H1 (cell line): ENCODE measurements around the gene CCDC110. TPM values are rescaled to one million over a fixed set of nuclear protein-coding genes. Genes with fewer than 3 reads are reported as not detected.

Experiments
- CTCF ChIA-PET: fragments of 300-600 bp; sonication (Branson Sonifier 250); formaldehyde crosslinking; loops from one replicate; lab custom pipeline; 2021; ENCODE audit not compliant: partially characterized antibody; lab: Charles Lee
- POLR2A ChIA-PET: fragments of 300-600 bp; sonication (Branson Sonifier 250); formaldehyde crosslinking; loops from one replicate; lab custom pipeline; 2021; ENCODE audit warnings: inconsistent platforms; ENCODE audit not compliant: partially characterized antibody; lab: Charles Lee
- DNase-seq, 2 experiments: peaks; one replicate each; pipeline versions ENCODE4 v3.0.0 to v3.0.0-alpha.2; 2010 to 2022; ENCODE audit warnings: low spot score in 2 of 2, low read depth in 1 of 2, mixed read lengths in 1 of 2
- FAIRE-seq: peaks from 2 replicates; lab custom pipeline; 2011; peaks lifted over from hg19 to GRCh38; lab: Jason Lieb, UNC
- H2AFZ ChIP-seq: 2 replicates; pipeline ENCODE4 v1.8.1; 2012; ENCODE audit warnings: low read length, inconsistent platforms
- H2AK5ac ChIP-seq: 2 replicates; pipeline ENCODE4 v1.6.1; 2013; ENCODE audit warnings: low read depth, low read length
- H2BK120ac ChIP-seq: replicated peaks from 2 replicates; pipeline ENCODE3; 2013; ENCODE audit warnings: low read depth, low read length, inconsistent platforms
- H2BK12ac ChIP-seq: 2 replicates; pipeline ENCODE4 v1.6.1; 2013; ENCODE audit warnings: low read depth, low read length
- H2BK15ac ChIP-seq: 2 replicates; pipeline ENCODE4 v1.6.1; 2013; ENCODE audit warnings: low read length
- H2BK20ac ChIP-seq: 2 replicates; pipeline ENCODE4 v1.6.1; 2013; ENCODE audit warnings: low read length
- H2BK5ac ChIP-seq: 2 replicates; pipeline ENCODE4 v1.6.1; 2013; ENCODE audit warnings: low read depth, low read length
- H3K14ac ChIP-seq: 2 replicates; pipeline ENCODE4 v1.6.1; 2013; ENCODE audit warnings: inconsistent platforms; ENCODE audit not compliant: insufficient read length
- H3K18ac ChIP-seq: 2 replicates; pipeline ENCODE4 v1.6.1; 2013; ENCODE audit warnings: low read length; ENCODE audit errors: extremely low read depth
- H3K23ac ChIP-seq: 2 replicates; pipeline ENCODE4 v1.6.1; 2013; ENCODE audit warnings: inconsistent platforms; ENCODE audit not compliant: insufficient read length
- H3K23me2 ChIP-seq: 2 replicates; pipeline ENCODE4 v1.6.1; 2013; ENCODE audit warnings: low read depth, low read length
- H3K27ac ChIP-seq: 2 replicates; pipeline ENCODE4 v1.6.1; 2011; ENCODE audit warnings: low read depth, low read length, inconsistent platforms
- H3K27me3 ChIP-seq, 4 experiments: replicated peaks in 1 of 4; 1 replicate in 1 of 4; 2 replicates in 3 of 4; pipeline versions ENCODE4 v1.6.1 to v1.8.1; 2011 to 2013; ENCODE audit warnings: low read length in 3 of 4, mild to moderate bottlenecking in 3 of 4, inconsistent platforms in 2 of 4, mixed read lengths in 2 of 4, moderate library complexity in 1 of 4; ENCODE audit not compliant: control insufficient read depth in 3 of 4, insufficient read depth in 3 of 4; ENCODE audit errors: extremely low read depth in 1 of 4
- H3K36me3 ChIP-seq, 4 experiments: 2 replicates each; pipeline versions ENCODE4 v1.6.1 to v1.8.1; 2011 to 2013; ENCODE audit warnings: mild to moderate bottlenecking in 4 of 4, low read length in 3 of 4, moderate library complexity in 2 of 4, control low read depth in 1 of 4, inconsistent platforms in 1 of 4; ENCODE audit not compliant: insufficient read depth in 4 of 4, control insufficient read depth in 2 of 4
- H3K4ac ChIP-seq: replicated peaks from 2 replicates; pipeline ENCODE3; 2013; ENCODE audit warnings: low read length, low read depth, mixed read lengths, inconsistent platforms; ENCODE audit not compliant: insufficient read length
- H3K4me1 ChIP-seq, 4 experiments: replicated peaks in 1 of 4; 1 replicate in 1 of 4; 2 replicates in 3 of 4; pipeline versions ENCODE4 v1.6.1 to v1.8.1; 2011 to 2013; ENCODE audit warnings: low read length in 3 of 4, inconsistent platforms in 2 of 4, mixed read lengths in 1 of 4; ENCODE audit not compliant: insufficient read depth in 4 of 4, control insufficient read depth in 3 of 4
- H3K4me2 ChIP-seq, 2 experiments: 2 replicates each; pipeline versions ENCODE4 v1.6.1 to v1.8.1; 2011 to 2013; ENCODE audit warnings: low read depth in 2 of 2, low read length in 2 of 2, control low read depth in 1 of 2, inconsistent platforms in 1 of 2, mild to moderate bottlenecking in 1 of 2; ENCODE audit not compliant: insufficient read depth in 1 of 2
- H3K4me3 ChIP-seq, 4 experiments: fragments of 200-600, 300-600 bp in 1 of 4; sonication (generic), shearing (Covaris generic), sonication (Bioruptor Twin) in 1 of 4; 2 replicates each; pipeline versions ENCODE4 v1.5.1 to v1.8.1; 2011 to 2016; ENCODE audit warnings: low read length in 4 of 4, low read depth in 3 of 4, control low read depth in 2 of 4, inconsistent platforms in 2 of 4, mild to moderate bottlenecking in 2 of 4, mixed read lengths in 1 of 4, moderate library complexity in 1 of 4; ENCODE audit not compliant: insufficient read depth in 2 of 4; ENCODE audit errors: extremely low read depth in 1 of 4
- H3K56ac ChIP-seq: replicated peaks from 2 replicates; pipeline ENCODE3; 2013; ENCODE audit warnings: low read depth, mild to moderate bottlenecking, mixed read lengths, low read length, inconsistent platforms; ENCODE audit not compliant: insufficient read length
- H3K79me1 ChIP-seq: 2 replicates; pipeline ENCODE4 v1.6.1; 2013; ENCODE audit warnings: low read depth, low read length, control low read depth
- H3K79me2 ChIP-seq, 2 experiments: 2 replicates each; pipeline versions ENCODE4 v1.6.1 to v1.8.1; 2012 to 2013; ENCODE audit warnings: low read length in 2 of 2, mild to moderate bottlenecking in 2 of 2, inconsistent platforms in 1 of 2; ENCODE audit not compliant: insufficient read depth in 2 of 2, control insufficient read depth in 1 of 2
- H3K9ac ChIP-seq, 4 experiments: replicated peaks in 1 of 4; 1 replicate in 1 of 4; 2 replicates in 3 of 4; pipeline versions ENCODE4 v1.6.1 to v1.8.1; 2011 to 2013; ENCODE audit warnings: low read depth in 3 of 4, low read length in 3 of 4, control low read depth in 2 of 4, mild to moderate bottlenecking in 2 of 4, moderate library complexity in 2 of 4, inconsistent platforms in 1 of 4; ENCODE audit errors: extremely low read depth in 1 of 4
- H3K9me3 ChIP-seq, 2 experiments: 2 replicates each; pipeline versions ENCODE4 v1.6.1 to v1.8.1; 2012 to 2013; ENCODE audit warnings: mild to moderate bottlenecking in 2 of 2, moderate library complexity in 2 of 2, control low read depth in 1 of 2, inconsistent platforms in 1 of 2, low read depth in 1 of 2, low read length in 1 of 2, mixed read lengths in 1 of 2; ENCODE audit not compliant: insufficient read depth in 2 of 2
- H4K20me1 ChIP-seq, 2 experiments: replicated peaks in 1 of 2; 2 replicates each; pipeline versions ENCODE3 to v1.8.1; 2011 to 2013; ENCODE audit warnings: inconsistent platforms in 2 of 2, low read length in 2 of 2, mild to moderate bottlenecking in 1 of 2; ENCODE audit not compliant: insufficient read depth in 2 of 2, control insufficient read depth in 1 of 2
- H4K5ac ChIP-seq: 2 replicates; pipeline ENCODE4 v1.6.1; 2013; ENCODE audit warnings: low read length, low read depth, mixed read lengths, inconsistent platforms; ENCODE audit not compliant: insufficient read length
- H4K8ac ChIP-seq: 2 replicates; pipeline ENCODE4 v1.8.0; 2013; ENCODE audit warnings: mild to moderate bottlenecking, moderate library complexity, low read length, inconsistent platforms; ENCODE audit not compliant: insufficient read depth; ENCODE audit errors: extremely low read depth
- H4K91ac ChIP-seq: replicated peaks from 2 replicates; pipeline ENCODE3; 2013; ENCODE audit warnings: low read length, mixed read lengths, inconsistent platforms; ENCODE audit not compliant: insufficient read length
- ASH2L ChIP-seq: fragments of 200-600, 300-600 bp; sonication (generic); IDR thresholded peaks from one replicate; pipeline ENCODE4 v1.7.1; 2017; ENCODE audit warnings: low read length
- ATF2 ChIP-seq: IDR thresholded peaks from 2 replicates; pipeline ENCODE4 v1.6.1; 2012; ENCODE audit warnings: low read length, inconsistent platforms
- BRCA1 ChIP-seq: IDR thresholded peaks from 2 replicates; pipeline ENCODE4 v1.6.1; 2012; ENCODE audit warnings: low read depth, low read length, improper control_type of control experiment
- CBX8 ChIP-seq: fragments of 300-800, 300-1000 bp; sonication (generic); IDR thresholded peaks from 2 replicates; pipeline ENCODE4 v1.7.1; 2016; ENCODE audit warnings: low read depth, low read length, borderline replicate concordance
- E2F6 ChIP-seq: IDR thresholded peaks from 2 replicates; pipeline ENCODE4 v1.6.1; 2012; ENCODE audit warnings: inconsistent platforms
- EGR1 ChIP-seq: IDR thresholded peaks from 2 replicates; pipeline ENCODE4 v1.6.1; 2011; ENCODE audit warnings: low read depth, low read length, borderline replicate concordance
- EP300 ChIP-seq, 2 experiments: IDR thresholded peaks; 1 replicate in 1 of 2; 2 replicates in 1 of 2; pipeline ENCODE4 v1.6.1; 2011 to 2012; ENCODE audit warnings: low read depth in 2 of 2, low read length in 2 of 2, mild to moderate bottlenecking in 2 of 2, borderline replicate concordance in 1 of 2, inconsistent platforms in 1 of 2, moderate library complexity in 1 of 2
- HDAC6 ChIP-seq: IDR thresholded peaks from one replicate; pipeline ENCODE4 v1.7.1; 2012; ENCODE audit warnings: low read depth, mild to moderate bottlenecking, inconsistent platforms, low read length, moderate library complexity
- MAFK ChIP-seq: IDR thresholded peaks from 2 replicates; pipeline ENCODE4 v1.6.1; 2012; ENCODE audit warnings: low read depth, mild to moderate bottlenecking, improper control_type of control experiment, low read length
- NRF1 ChIP-seq: IDR thresholded peaks from 2 replicates; pipeline ENCODE4 v1.6.1; 2011; ENCODE audit warnings: mild to moderate bottlenecking, low read depth, low read length, improper control_type of control experiment
- SIRT6 ChIP-seq: IDR thresholded peaks from one replicate; pipeline ENCODE4 v1.7.1; 2012; ENCODE audit warnings: low read length, inconsistent platforms
- SP4 ChIP-seq: IDR thresholded peaks from 2 replicates; pipeline ENCODE4 v1.6.1; 2012; ENCODE audit warnings: low read length, inconsistent platforms
- SRF ChIP-seq: IDR thresholded peaks from 2 replicates; pipeline ENCODE4 v1.6.1; 2011; ENCODE audit warnings: mild to moderate bottlenecking, low read depth, low read length, moderate library complexity
- WGBS, 2 experiments: shearing (Covaris generic) in 1 of 2; methylation state at CpG; one replicate each; pipeline versions ENCODE4 v1.1.6 to v1.1.7; 2013 to 2015; ENCODE audit warnings: low lambda C conversion rate in 2 of 2, mixed read lengths in 2 of 2, inconsistent platforms in 1 of 2, low coverage in 1 of 2, missing lambda C conversion rate in 1 of 2; ENCODE audit not compliant: insufficient replicate concordance in 2 of 2, insufficient coverage in 1 of 2, insufficient read length in 1 of 2; ENCODE audit errors: extremely low coverage in 1 of 2, missing lambda C conversion rate in 1 of 2; 5-methylcytosine and 5-hydroxymethylcytosine counted together
- polyA plus RNA-seq, 7 experiments: library from polyadenylated mRNA; depleted of rRNA in 3 of 7; stranded (reverse) in 5 of 7; unstranded in 2 of 7; fragments of >200 nt in 5 of 7; fragments of 200-250 nt in 2 of 7; gene quantifications; 1 replicate in 5 of 7; 2 replicates in 1 of 7; 4 replicates in 1 of 7; pipeline versions ENCODE4 v1.2.1 to v1.2.3, GENCODE V29; 2011 to 2013; ENCODE audit warnings: missing spikeins in 2 of 7, mixed read lengths in 2 of 7
- total RNA-seq: library from RNA; stranded (reverse); fragmentation: NEBNext Ultra II Directional; extraction: Animal tissue kit (Norgen Biotek cat#: 25700); gene quantifications from 2 replicates; pipeline ENCODE4 v1.2.1, GENCODE V29; 2021

The CCDC110 gene
- total and polyA plus RNA-seq, 2 of the 8 experiments (the other 6 are each of a cell fraction or from before 2014, with no cell fraction given): 0.33 to 3.1 TPM

GRCh38 chr4:185456131-185456530 is 15.4 kb downstream of the CCDC110 start:
- H3K18ac ChIP-seq: no peak overlapping the region
- ChIA-PET CTCF (interaction anchor here (0.6 to 1.3 kb wide), 2 partner anchors 9 to 171 kb away, joined by 3 read pairs; no protein-coding TSS in a partner anchor), POLR2A (no interaction called here)
- no peak overlapping the region for H3K27ac ChIP-seq
- no peak overlapping the region for H2BK15ac ChIP-seq
- no peak overlapping the region for H3K4me2 ChIP-seq
- H3K27me3 ChIP-seq: no peaks in the 10 kb centered on the region
- H2BK120ac ChIP-seq: no peak overlapping the region
- TF ChIP-seq ASH2L: no peak
- TF ChIP-seq BRCA1: no peak
- no peak for TF ChIP-seq NRF1
- TF ChIP-seq CBX8: no peak
- TF ChIP-seq EGR1: no peak
- no peak for TF ChIP-seq HDAC6
- no peak for TF ChIP-seq SIRT6
- TF ChIP-seq EP300 (IDR thresholded peaks at IDR 0.05; ENCODE audit: borderline replicate concordance in 1 of 2, low read depth in 2 of 2, low read length in 2 of 2): no peak
- no peak for TF ChIP-seq SP4
- TF ChIP-seq E2F6: no peak
- TF ChIP-seq MAFK: no peak
- TF ChIP-seq SRF: no peak
- no peak for TF ChIP-seq ATF2
- 68% methylated on average over 2 of the region's 2 CpGs; no CpG with 5 or more reads in 1 of the 2 experiments for WGBS, 2 experiments
- H3K4ac ChIP-seq: no peak overlapping the region
- H2BK12ac ChIP-seq: no peak overlapping the region
- H3K9me3 ChIP-seq: no peaks in the 10 kb centered on the region
- no peak overlapping the region for H2AFZ ChIP-seq
- no peak overlapping the region for H4K91ac ChIP-seq
- DNase-seq (no peak), FAIRE-seq (no peak)
- no peaks in the 10 kb centered on the region for H3K79me1 ChIP-seq
- no peak overlapping the region for H3K23ac ChIP-seq
- H4K8ac ChIP-seq: no peak overlapping the region
- H4K5ac ChIP-seq: no peak overlapping the region
- no peak overlapping the region for H2BK20ac ChIP-seq
- no peaks in the 10 kb centered on the region for H4K20me1 ChIP-seq
- H3K14ac ChIP-seq: no peak overlapping the region
- H2BK5ac ChIP-seq: no peak overlapping the region
- no peak overlapping the region for H2AK5ac ChIP-seq
- no peak overlapping the region for H3K9ac ChIP-seq
- H3K36me3 ChIP-seq: no peaks in the 10 kb centered on the region
- no peaks in the 10 kb centered on the region for H3K79me2 ChIP-seq
- H3K23me2 ChIP-seq: no peaks in the 10 kb centered on the region
- H3K4me1 ChIP-seq: peaks cover 0 to 5% (median 1%) of the 10 kb centered on the region in 4 experiments; a peak in 1 of 7 replicates
- H3K56ac ChIP-seq: no peak overlapping the region
- H3K4me3 ChIP-seq: no peak overlapping the region
